Caco-2 (cell line): ENCODE results near the gene HNRNPH2. TPM values are rescaled to one million over a fixed set of nuclear protein-coding genes. Genes with fewer than 3 reads are reported as not detected.

Experiments
- BruUV-seq: library from RNA; stranded (reverse); fragments of 400-500 nt; replicated peaks from 2 replicates; lab custom pipeline; 2021; lab: Mats Ljungman, UMichigan
- CTCF ChIA-PET: fragments of 300-600 bp; sonication (Branson Sonifier 250); formaldehyde crosslinking; loops from one replicate; lab custom pipeline; 2022; ENCODE audit warnings: antibody characterized with exemption; lab: Charles Lee
- POLR2A ChIA-PET: fragments of 300-600 bp; sonication (Branson Sonifier 250); formaldehyde crosslinking; loops from one replicate; lab custom pipeline; 2022; ENCODE audit warnings: antibody characterized with exemption; lab: Charles Lee
- DNase-seq, 2 experiments: peaks; one replicate each; pipeline versions ENCODE4 v3.0.0 to v3.0.0-alpha.2; 2020 to 2022
- H3K27me3 ChIP-seq: replicated peaks from 2 replicates; pipeline ENCODE4 v1.6.0; 2011; ENCODE audit warnings: low read length; ENCODE audit not compliant: control insufficient read depth, insufficient read depth
- H3K36me3 ChIP-seq: 2 replicates; pipeline ENCODE4 v1.5.1; 2011; ENCODE audit warnings: low read length; ENCODE audit not compliant: control insufficient read depth, insufficient read depth
- H3K4me1 ChIP-seq: fragments of 250-450 bp; sonication (Bioruptor Pico); 2 replicates; pipeline ENCODE4 v1.5.1; 2020; ENCODE audit warnings: mild to moderate bottlenecking
- H3K4me3 ChIP-seq: 2 replicates; pipeline ENCODE4 v1.5.1; 2011; ENCODE audit warnings: low read depth, mild to moderate bottlenecking, control low read depth, low read length
- H3K9me3 ChIP-seq: fragments of 250-450 bp; sonication (Bioruptor Pico); 2 replicates; pipeline ENCODE4 v1.5.1; 2020; ENCODE audit warnings: mild to moderate bottlenecking, moderate library complexity
- H3K27ac Mint-ChIP-seq: one replicate; pipeline ENCODE4 v1.8.0; 2022; ENCODE audit warnings: mixed read lengths; ENCODE audit not compliant: unreplicated experiment
- H3K27me3 Mint-ChIP-seq: one replicate; pipeline ENCODE4 v1.8.0; 2022; ENCODE audit warnings: mixed read lengths; ENCODE audit not compliant: insufficient read depth, unreplicated experiment
- H3K36me3 Mint-ChIP-seq: one replicate; pipeline ENCODE4 v1.8.0; 2022; ENCODE audit warnings: mild to moderate bottlenecking, mixed read lengths; ENCODE audit not compliant: insufficient read depth, unreplicated experiment
- H3K4me1 Mint-ChIP-seq: one replicate; pipeline ENCODE4 v1.8.0; 2022; ENCODE audit warnings: low read depth, mixed read lengths; ENCODE audit not compliant: unreplicated experiment
- H3K4me3 Mint-ChIP-seq: one replicate; pipeline ENCODE4 v1.8.0; 2022; ENCODE audit warnings: mild to moderate bottlenecking, moderate library complexity, mixed read lengths; ENCODE audit not compliant: unreplicated experiment
- H3K9me3 Mint-ChIP-seq: one replicate; pipeline ENCODE4 v1.8.0; 2022; ENCODE audit warnings: mixed read lengths; ENCODE audit not compliant: unreplicated experiment
- CTCF ChIP-seq, 2 experiments: fragments of 200-600 bp in 1 of 2; IDR thresholded peaks; 1 replicate in 1 of 2; 2 replicates in 1 of 2; pipeline versions ENCODE4 v1.5.1 to v1.8.0; 2011 to 2022; ENCODE audit warnings: antibody characterized with exemption in 1 of 2, control low read depth in 1 of 2, inconsistent platforms in 1 of 2, low read depth in 1 of 2, low read length in 1 of 2, mild to moderate bottlenecking in 1 of 2, moderate library complexity in 1 of 2; ENCODE audit not compliant: insufficient read depth in 1 of 2, severe bottlenecking in 1 of 2, unreplicated experiment in 1 of 2
- intact Hi-C: fragments of 100-400 bp; cut with micrococcal nuclease; formaldehyde crosslinking; loops from one replicate; pipeline ENCODE4 v1.10.0; 2022; ENCODE audit not compliant: unreplicated experiment
- total RNA-seq: library from RNA; stranded (reverse); gene quantifications from 2 replicates; pipeline ENCODE4 v1.2.3, GENCODE V29; 2022

HNRNPH2 gene
- total RNA-seq, 1 experiment from 2014 or later = 46.1 TPM

GRCh38 chrX:101370888-101371504 lies 37.0 kb upstream of the HNRNPH2 start:
- DNase-seq = no peak
- no peaks in the 10 kb centered on the region for H3K9me3 ChIP-seq
- no peaks in the 10 kb centered on the region for H3K4me1 ChIP-seq
- Mint-ChIP-seq H3K4me1 (no peaks in the 10 kb centered on the region), H3K4me3 (no peak overlapping the region), H3K27me3 (peaks cover 5% of the 10 kb centered on the region), H3K9me3 (no peaks in the 10 kb centered on the region), H3K27ac (no peak overlapping the region), H3K36me3 (no peaks in the 10 kb centered on the region)
- ChIA-PET CTCF (no interaction called here), POLR2A (no interaction called here)
- no peak for TF ChIP-seq CTCF (IDR thresholded peaks at IDR 0.05; ENCODE audit: insufficient read depth in 1 of 2, low read depth in 1 of 2, low read length in 1 of 2, severe bottlenecking in 1 of 2, unreplicated experiment in 1 of 2)
- no peak overlapping the region for H3K4me3 ChIP-seq
- intact Hi-C loops = no loop called here
- H3K36me3 ChIP-seq = no peaks in the 10 kb centered on the region
- H3K27me3 ChIP-seq = no peaks in the 10 kb centered on the region; the same call in 1 of the 2 replicates
- BruUV-seq = no TSS peak

GRCh38 chrX:101377547-101377946 lies 30.5 kb upstream of the HNRNPH2 start:
- Histone ChIP-seq H3K9me3 (no peaks in the 10 kb centered on the region), H3K27me3 (no peaks in the 10 kb centered on the region), H3K4me1 (no peaks in the 10 kb centered on the region), H3K4me3 (no peak overlapping the region), H3K36me3 (no peaks in the 10 kb centered on the region)
- Mint-ChIP-seq H3K27ac (no peak overlapping the region), H3K36me3 (no peaks in the 10 kb centered on the region), H3K4me3 (no peak overlapping the region), H3K9me3 (no peaks in the 10 kb centered on the region), H3K4me1 (no peaks in the 10 kb centered on the region), H3K27me3 (peaks cover 9% of the 10 kb centered on the region)
- intact Hi-C loops = no loop called here
- TF ChIP-seq CTCF (IDR thresholded peaks at IDR 0.05; ENCODE audit: insufficient read depth in 1 of 2, low read depth in 1 of 2, low read length in 1 of 2, severe bottlenecking in 1 of 2, unreplicated experiment in 1 of 2) = no peak
- BruUV-seq = no TSS peak
- POLR2A ChIA-PET = no interaction called here
- DNase-seq = no peak
- CTCF ChIA-PET = no interaction called here

- no peak for TF ChIP-seq CTCF (IDR thresholded peaks at IDR 0.05; ENCODE audit: insufficient read depth in 1 of 2, low read depth in 1 of 2, low read length in 1 of 2, severe bottlenecking in 1 of 2, unreplicated experiment in 1 of 2)
- Histone ChIP-seq H3K27me3 (no peaks in the 10 kb centered on the region), H3K9me3 (no peaks in the 10 kb centered on the region), H3K36me3 (no peaks in the 10 kb centered on the region), H3K4me1 (no peaks in the 10 kb centered on the region), H3K4me3 (no peak overlapping the region)
- no peaks in the 10 kb centered on the region for H3K36me3 Mint-ChIP-seq
- ChIA-PET POLR2A (no interaction called here), CTCF (no interaction called here)
- no peaks in the 10 kb centered on the region for H3K4me1 Mint-ChIP-seq
- H3K4me3 Mint-ChIP-seq = no peak overlapping the region
- no peak for DNase-seq
- peaks cover 3% of the 10 kb centered on the region for H3K27me3 Mint-ChIP-seq
- intact Hi-C loops = no loop called here
- no peak overlapping the region for H3K27ac Mint-ChIP-seq
- no peaks in the 10 kb centered on the region for H3K9me3 Mint-ChIP-seq
- no TSS peak for BruUV-seq
These were observed 24.3 kb upstream of the HNRNPH2 start for GRCh38 chrX:101383679-101384205.
